Ureter (tissue), 1 donor: ENCODE results near the gene MEA1. TPM values are rescaled to one million over a fixed set of nuclear protein-coding genes. Genes with fewer than 3 reads are reported as not detected.
A peak's percentile ranks its signal among the peaks of the same experiment; 100 is the strongest.
"Not testable (repeated sequence)": the region's sequence is repeated elsewhere in the genome, so short reads cannot be mapped to it uniquely, and the experiment has no call there.

ENCODE experiments used
- DNase-seq: peaks from one replicate; pipeline ENCODE4 v3.0.0-alpha.2; 2020; ENCODE audit warnings: low spot score
- total RNA-seq: library from RNA; stranded (reverse); gene quantifications from one replicate; pipeline ENCODE4 v1.2.4, GENCODE V29; 2023
- donor health status: DM: yes; HTN: yes; CAD: no.

Gene MEA1
- total RNA-seq, 1 donor from 2014 or later: 71.2 TPM

GRCh38 chr6:43009124-43009523 lies 4.6 kb downstream of the MEA1 start:
- no peak for DNase-seq

- DNase-seq: no peak
These were observed 6.6 kb downstream of the MEA1 start for GRCh38 chr6:43007126-43007525.

DNA sequence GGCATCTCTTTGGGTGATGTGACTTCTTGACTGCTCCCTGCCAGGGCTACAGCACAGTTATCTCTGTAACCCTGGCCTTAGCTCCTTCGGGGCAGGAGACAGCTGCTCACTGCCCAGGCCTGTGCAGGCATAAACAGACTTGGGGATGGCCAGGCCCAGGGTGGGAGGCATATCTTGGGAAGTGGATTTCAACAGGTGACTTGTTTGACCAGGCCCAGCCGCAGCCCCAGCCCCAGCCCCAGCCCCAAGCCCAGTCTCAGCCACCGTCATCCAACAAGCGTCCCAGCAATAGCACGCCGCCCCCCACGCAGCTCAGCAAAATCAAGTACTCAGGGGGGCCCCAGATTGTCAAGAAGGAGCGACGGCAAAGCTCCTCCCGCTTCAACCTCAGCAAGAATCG lies 7.5 kb downstream of the MEA1 start:
- no peak for DNase-seq

- no peak for DNase-seq
These were observed 7.9 kb downstream of the MEA1 start for GRCh38 chr6:43005844-43006243.

GRCh38 chr6:43001843-43002242 lies 11.9 kb downstream of the MEA1 start:
- no peak for DNase-seq

DNA sequence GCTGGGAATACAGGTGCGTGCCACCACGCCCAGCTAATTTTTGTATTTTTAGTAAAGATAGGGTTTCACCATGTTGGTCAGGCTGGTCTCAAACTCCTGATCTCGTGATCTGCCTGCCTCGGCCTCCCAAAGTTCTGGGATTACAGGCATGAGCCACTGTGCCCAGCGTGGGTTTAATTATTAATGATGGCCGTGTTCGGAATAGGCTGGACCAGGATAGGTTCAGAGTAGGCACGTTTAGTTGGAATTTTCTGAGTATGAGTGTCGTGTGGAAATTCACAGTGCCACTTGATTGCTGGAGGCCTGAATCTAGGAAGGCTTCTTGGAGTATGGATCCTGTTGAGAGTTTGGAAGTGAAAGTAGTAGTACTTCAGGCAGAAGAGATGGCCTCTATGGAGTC lies 15.5 kb downstream of the MEA1 start:
- DNase-seq: not testable (repeated sequence)

DNA sequence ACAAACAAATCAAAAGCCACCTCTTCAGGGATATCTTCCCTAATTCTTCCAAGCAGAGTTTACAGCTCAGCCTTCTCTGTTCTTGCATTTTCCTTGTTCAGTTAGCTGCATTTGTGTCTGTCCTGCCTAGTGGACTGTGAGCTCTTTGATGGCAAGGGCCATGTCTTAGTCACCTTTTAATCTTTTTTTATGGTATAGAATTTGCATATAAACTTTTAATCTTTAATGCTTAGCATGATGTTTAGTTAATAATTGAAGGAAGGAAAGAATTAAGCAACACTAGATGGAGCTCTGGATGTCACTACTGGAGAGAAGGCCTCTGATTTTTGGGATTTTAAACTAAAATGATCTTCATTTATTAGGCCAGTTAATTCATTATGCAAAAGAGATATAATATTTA lies 17.2 kb downstream of the MEA1 start:
- no peak for DNase-seq

DNA sequence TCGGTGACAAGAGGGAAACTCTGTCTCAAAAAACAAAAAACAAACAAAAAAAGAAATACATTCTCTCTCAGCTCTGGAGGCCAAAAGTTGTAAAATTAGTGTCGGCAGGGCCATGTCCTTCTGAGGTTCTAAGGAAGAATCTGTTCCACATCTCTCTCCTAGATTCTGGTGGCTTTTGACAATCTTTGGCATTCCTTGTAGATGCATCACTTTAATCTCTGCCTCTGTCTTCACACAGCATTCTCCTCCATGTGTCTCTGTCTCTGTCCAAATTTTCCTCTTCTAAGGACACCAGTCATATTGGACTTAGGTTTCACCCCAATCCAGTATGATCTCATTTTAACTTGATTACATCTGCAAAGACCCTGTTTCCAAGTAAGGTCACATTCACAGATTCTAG lies 20.3 kb downstream of the MEA1 start:
- DNase-seq: no peak

DNA sequence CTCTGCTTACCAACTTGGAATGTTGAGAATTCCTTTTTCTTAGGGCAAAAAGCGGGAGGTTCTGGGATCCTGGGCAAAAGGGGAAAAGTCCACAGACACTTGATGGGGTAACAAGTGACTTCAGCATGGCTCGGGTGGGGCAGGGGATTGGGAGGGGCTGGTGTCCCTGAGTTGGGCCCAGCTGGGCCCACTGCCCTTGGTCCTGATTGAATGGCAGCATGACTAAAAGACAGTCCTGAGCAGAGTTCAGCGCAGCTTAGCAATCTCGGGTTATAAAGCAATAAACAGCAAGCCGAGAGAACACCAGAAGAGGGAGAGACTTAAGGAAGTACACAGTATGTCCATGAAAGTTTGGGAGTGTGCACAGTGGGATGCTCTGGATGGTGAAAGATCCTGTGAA lies 23.8 kb downstream of the MEA1 start:
- DNase-seq: no peak

GRCh38 chr6:42988486-42989020 lies 25.2 kb downstream of the MEA1 start:
- DNase-seq: no peak

DNA sequence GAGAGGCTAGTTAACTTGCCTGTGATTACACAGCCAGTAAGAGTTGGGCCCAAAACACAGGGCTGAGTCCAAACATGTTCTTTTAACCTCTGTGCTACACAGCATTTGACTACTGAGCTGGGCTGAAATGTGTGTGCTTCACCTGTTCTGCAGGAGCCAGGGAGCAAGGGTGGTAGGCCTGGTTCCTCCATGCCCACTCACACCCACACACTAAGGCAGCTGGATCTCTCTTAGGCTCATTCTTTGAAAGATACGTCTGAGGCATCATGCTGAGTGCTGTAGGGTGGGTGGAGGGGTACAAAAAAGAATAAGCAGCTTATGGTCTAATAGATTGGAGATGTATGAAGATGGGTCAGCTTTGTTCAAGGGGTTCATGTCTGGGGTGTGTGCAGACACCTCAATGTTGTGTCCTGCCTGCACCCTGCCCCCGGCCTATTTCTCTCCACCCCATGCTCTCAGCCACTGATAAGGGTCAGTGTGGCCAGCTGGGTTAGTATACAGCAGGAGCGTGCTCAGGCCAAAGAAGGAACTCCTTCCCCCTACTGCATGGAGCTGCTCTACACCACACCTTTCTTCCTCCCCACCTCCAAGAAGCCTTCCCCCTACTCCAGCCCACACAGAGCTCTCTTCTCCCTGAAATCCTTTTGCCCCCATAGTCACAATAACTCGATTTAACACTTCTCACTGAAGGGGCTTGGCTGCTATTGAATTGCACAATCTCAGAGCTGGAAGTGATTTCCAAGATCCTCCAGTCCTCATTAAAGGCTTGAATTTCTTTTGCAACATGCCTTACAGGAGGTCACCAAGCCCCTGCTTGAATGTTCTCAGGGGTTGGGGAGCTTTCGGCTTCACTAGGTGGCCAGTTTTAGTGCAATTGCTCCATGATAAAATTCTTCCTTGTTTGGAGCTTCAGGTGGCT lies 26.0 kb downstream of the MEA1 start:
- no peak for DNase-seq

- no peak for DNase-seq
These were observed 28.7 kb downstream of the MEA1 start for GRCh38 chr6:42984924-42985475.

DNA sequence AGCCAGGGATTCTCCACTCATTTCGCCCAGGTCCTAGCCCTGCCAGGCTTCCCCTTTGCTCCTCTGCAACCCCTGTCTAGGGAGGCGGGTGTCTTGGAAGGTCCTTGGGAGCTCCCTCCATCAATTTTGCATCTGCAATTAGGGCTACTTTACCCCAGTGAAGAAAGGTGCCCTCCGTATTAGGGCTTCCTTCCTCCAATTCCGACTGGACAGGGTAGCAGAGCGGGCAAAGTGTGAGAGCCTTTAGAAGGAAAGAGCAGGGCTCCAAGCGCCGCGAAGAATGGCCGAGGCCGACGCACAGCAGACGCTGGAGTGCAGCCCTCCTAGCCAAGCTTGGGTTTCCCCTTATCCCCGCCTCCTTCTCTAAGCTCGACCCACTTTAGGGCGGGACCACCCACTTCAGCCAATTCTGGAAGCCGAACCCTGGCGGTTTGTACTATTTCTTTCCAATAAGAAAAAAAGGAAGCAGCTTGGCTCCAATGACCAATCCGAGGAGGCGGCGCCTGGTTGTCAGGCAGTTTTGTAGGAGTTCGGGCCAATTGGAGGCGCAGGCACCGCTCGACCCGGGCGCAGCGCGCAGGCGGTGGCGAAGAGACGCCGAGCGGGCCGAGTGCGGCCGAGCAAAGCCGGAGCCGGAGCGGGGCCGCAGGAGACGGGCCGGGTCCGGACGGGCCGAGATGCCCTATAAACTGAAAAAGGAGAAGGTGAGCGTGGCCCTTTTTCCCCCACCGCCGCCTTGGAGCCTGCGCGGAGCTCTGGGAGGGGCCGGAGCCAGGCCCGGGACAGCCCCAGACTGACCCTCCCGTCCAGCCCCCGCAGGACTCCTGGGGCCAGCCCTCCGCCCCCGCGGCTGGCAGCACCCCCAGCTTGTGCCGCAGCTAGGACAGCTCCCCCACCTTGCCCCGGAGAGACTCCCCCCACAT lies 29.5 kb downstream of the MEA1 start, which contains the start of gene PPP2R5D:
Gene PPP2R5D (plus strand): TSS at position 570 of the 923 bp plus-strand sequence. CDS start 108 bp downstream, at position 678.
- peak; percentile 98 for DNase-seq

DNA sequence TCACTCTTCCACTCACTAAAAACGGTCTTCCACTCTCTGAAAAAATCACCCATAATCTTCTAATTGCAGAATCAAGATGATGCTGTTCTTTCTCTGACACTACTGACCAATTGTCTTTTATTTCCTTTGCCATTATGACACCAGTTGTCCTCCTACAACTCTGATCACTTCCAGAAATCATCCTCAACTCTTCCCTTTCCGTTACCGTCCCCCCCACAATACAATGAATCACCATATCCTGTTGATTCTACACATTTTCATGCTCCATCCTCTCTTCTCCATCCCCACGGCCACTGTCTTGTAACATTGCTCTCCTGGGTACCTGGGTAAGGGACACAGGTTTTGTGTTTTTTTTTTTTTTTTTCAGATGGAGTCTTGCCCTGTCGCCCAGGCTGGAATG lies 31.9 kb downstream of the MEA1 start:
- no peak for DNase-seq

DNA sequence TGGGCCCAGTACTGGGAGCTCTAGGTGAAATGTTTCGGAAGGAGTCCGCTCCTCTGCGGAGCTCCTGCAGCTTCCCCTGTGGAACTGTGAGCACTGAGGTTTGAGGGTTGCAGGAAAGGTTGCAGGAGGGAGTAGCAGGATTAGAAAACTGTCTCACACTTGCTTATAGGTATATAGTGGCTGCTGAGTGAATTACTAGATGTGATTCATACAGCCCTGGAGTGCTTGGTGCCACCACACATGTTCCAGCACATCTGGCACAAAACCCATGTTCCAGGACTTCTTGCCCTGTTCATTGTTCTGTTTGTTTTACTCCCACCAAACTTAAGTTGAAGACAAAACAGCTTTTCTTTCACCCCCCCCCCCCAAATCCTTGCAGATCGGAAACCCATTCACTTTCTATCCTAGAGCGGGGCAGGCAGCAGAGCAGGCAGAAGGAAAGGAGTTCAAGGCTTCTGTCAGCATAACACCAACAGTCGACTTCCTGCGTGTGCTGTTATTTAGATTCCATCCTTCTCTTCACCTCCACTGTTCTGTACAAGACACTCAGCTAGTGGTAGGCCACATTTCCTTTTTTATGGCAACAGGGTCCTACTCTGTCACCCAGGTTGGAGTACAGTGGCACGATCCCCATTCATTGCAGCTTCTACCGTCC lies 34.1 kb downstream of the MEA1 start:
- no peak for DNase-seq

GRCh38 chr6:42978839-42979522 lies 34.8 kb downstream of the MEA1 start, which contains the start of gene PEX6:
PEX6 (minus strand) TSS chr6:42979181; CDS start chr6:42979150, 31 bp downstream.
- peak; percentile 94 for DNase-seq

GRCh38 chr6:42978487-42978838 lies 35.3 kb downstream of the MEA1 start:
- DNase-seq: no peak

- DNase-seq: no peak
These were observed 38.7 kb downstream of the MEA1 start for GRCh38 chr6:42974919-42975505.

- no peak for DNase-seq
These were observed 39.8 kb downstream of the MEA1 start for GRCh38 chr6:42973926-42974325.

DNA sequence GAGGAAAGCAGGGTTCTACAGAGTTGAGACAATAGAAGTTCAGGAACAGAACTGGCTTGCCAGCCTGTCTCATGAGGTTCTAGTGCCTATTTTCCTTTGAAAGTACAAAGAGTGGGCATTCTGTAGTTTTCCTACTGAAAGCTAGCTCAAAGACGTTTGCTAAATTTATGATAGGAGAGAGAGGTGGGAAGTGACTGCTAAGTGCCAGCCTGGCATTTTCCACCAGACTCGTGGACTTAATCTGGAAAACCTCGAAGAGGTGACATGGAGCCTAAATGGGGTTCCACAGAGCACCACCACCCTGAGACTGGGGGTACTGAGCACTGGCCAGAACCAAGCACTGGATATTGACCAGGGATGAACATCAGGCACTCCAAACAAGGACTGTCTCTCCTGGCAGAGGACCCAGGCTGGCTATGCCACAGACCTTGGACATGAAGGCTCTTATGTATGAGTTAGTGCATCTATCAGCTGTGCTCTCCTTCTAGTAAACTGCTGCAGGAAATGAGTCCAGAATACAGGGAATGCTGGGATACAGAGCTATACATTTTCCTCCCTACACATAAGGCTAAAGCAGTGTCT lies 41.9 kb downstream of the MEA1 start:
- DNase-seq: no peak
